ENCODE measurements around the gene ROBO4. TPM values are rescaled to one million over a fixed set of nuclear protein-coding genes. Genes with fewer than 3 reads are reported as not detected.
A peak's percentile ranks its signal among the peaks of the same experiment; 100 is the strongest.

ROBO4 gene
- total RNA-seq, 2 experiments from 2014 or later = not detected

DNA sequence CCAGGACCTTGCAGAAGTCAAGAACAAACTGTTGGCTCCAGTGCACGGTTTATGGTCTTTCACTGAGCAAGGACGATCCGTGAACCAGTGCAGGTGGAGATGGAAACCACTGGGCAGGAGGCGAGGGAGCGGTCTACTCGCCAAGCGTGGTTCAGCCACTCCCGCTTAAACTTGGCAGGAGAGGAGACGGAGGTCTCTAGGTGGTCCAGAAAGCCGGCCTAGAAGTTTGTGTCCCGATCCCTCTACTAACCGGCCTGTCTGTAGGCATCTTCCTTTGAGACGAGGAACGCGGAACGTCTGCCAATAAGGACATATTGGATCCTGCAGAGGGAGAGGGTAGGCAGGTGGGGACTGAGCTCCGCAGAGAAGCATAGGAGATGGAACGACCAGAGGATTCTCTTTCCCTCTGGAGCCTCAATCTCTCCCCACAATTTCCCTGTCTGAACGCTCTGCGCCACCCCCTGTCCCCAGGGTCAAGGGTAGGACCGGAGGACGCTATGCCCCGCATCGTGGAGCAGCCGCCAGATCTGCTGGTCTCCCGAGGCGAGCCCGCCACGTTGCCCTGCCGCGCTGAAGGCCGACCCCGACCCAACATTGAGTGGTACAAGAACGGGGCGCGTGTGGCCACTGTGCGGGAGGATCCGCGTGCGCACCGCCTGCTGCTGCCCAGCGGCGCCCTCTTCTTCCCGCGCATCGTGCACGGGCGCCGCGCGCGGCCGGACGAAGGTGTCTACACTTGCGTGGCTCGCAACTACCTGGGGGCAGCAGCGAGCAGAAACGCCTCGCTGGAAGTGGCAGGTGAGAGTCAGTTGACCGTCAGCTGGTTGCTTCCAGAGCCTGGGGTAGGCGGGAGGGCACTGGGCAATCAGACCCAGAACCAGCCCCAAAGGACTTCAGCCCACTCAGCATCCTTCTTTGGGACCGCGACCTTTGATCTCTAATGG is 29.1 kb downstream of the ROBO4 start:
- CTCF ChIA-PET = interaction anchor here (0.9 to 1.5 kb wide), 2 partner anchors 30 to 122 kb away, joined by 4 read pairs; no protein-coding TSS in a partner anchor
- DNase-seq = no peak
- Mint-ChIP-seq H3K36me3 (ENCODE audit: low read depth) (no peaks in the 10 kb centered on the region), H3K27me3 (ENCODE audit: low read depth) (peaks cover 80% of the 10 kb centered on the region), H3K27ac (no peak overlapping the region), H3K4me3 (peak overlapping the region; percentile 28), H3K9me3 (no peaks in the 10 kb centered on the region), H3K4me1 (ENCODE audit: low read depth) (peaks cover 34% of the 10 kb centered on the region)
- intact Hi-C loops (cut with micrococcal nuclease) = loop anchor here (10.0 kb wide), 1 partner anchor 454 kb away; no protein-coding TSS in a partner anchor

DNA sequence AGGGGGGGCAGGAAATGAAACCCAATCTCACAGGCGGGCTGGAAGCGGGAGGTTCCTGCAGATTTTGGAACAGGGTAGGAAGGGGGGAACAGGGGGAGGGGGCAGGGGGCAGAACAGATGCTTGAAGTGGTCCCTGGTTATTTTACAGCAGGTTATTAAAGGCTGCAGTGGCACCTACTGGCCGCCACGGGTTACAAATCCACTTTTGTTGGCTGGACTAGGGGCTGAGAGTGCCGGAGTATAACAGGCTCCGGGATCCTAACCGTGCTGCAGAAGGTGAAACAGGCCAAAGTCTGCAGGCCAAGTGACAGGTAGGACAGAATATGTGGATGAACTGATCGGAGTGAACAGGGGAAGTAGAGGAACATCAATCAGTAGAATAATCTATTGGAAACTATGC is 30.0 kb downstream of the ROBO4 start:
- peak; percentile 45 for DNase-seq
- peaks cover 84% of the 10 kb centered on the region for H3K27me3 Mint-ChIP-seq (ENCODE audit: low read depth)
- CTCF ChIA-PET = interaction anchor here (1.2 to 3.0 kb wide), 8 partner anchors 10 to 121 kb away, joined by 3 to 47 read pairs (median 5); no protein-coding TSS in a partner anchor
- H3K27ac Mint-ChIP-seq = no peak overlapping the region
- no peaks in the 10 kb centered on the region for H3K36me3 Mint-ChIP-seq (ENCODE audit: low read depth)
- no peaks in the 10 kb centered on the region for H3K9me3 Mint-ChIP-seq
- H3K4me1 Mint-ChIP-seq (ENCODE audit: low read depth) = peaks cover 37% of the 10 kb centered on the region
- intact Hi-C loops (cut with micrococcal nuclease) = loop anchor here (1.0 to 10.0 kb wide), 5 partner anchors 25 to 453 kb away; no protein-coding TSS in a partner anchor
- no peak overlapping the region for H3K4me3 Mint-ChIP-seq

DNA sequence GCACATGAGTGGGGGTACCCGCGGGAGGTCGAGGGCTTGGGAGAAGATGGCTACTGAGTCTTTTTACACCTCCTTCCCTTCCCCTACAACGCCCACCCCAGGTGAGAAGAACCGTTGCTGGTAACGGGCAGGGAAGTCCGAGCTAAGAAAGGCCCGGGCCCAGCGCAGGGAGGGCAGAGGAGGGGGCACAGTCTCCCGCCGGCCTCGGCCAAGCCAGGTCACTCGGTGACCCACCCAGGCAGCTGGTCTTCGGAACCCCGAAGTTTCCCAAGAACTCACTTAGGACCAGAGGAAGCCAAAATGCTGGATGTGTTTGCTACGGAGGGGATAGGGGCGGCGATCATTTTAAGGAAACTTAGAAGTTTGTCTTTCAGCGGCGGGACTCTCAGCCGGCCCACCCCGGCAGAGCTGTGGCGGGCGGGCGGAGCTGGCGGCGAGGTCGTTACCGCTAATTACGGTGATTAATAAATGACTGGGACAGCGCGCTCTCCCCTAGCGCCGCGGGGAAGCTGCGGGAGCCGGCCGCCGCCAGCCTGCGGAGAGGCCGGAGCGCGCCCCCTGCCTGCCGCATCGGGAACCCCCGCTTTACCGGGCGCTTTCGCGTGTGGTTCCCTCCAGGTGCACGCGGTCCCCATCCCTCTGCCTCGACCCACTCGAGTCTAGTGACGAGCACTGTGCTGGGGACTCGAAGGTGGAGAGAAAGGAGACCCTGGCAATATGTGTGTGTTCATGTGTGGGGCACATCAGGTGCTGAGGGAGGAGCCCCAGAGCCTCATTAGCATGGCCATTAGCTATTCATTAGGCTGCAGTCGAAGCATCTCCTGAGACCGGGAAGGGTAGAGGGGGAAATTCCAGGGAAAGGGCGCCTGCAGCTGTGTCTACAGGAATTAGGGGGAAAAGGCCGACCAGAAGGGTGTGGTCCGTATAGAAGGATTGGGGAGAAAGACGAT is 31.5 kb downstream of the ROBO4 start:
- H3K27me3 Mint-ChIP-seq (ENCODE audit: low read depth) = peaks cover 91% of the 10 kb centered on the region
- intact Hi-C loops (cut with micrococcal nuclease) = loop anchor here (1.0 to 10.0 kb wide), 7 partner anchors 10 to 451 kb away; no protein-coding TSS in a partner anchor
- CTCF ChIA-PET = interaction anchor here (0.8 to 3.0 kb wide), 29 partner anchors 8 to 454 kb away, joined by 3 to 47 read pairs (median 4); no protein-coding TSS in a partner anchor
- peak overlapping the region; percentile 42 for H3K4me3 Mint-ChIP-seq
- peaks cover 37% of the 10 kb centered on the region for H3K4me1 Mint-ChIP-seq (ENCODE audit: low read depth)
- H3K27ac Mint-ChIP-seq = no peak overlapping the region
- DNase-seq = peak; percentile 62
- H3K9me3 Mint-ChIP-seq = no peaks in the 10 kb centered on the region
- no peaks in the 10 kb centered on the region for H3K36me3 Mint-ChIP-seq (ENCODE audit: low read depth)

DNA sequence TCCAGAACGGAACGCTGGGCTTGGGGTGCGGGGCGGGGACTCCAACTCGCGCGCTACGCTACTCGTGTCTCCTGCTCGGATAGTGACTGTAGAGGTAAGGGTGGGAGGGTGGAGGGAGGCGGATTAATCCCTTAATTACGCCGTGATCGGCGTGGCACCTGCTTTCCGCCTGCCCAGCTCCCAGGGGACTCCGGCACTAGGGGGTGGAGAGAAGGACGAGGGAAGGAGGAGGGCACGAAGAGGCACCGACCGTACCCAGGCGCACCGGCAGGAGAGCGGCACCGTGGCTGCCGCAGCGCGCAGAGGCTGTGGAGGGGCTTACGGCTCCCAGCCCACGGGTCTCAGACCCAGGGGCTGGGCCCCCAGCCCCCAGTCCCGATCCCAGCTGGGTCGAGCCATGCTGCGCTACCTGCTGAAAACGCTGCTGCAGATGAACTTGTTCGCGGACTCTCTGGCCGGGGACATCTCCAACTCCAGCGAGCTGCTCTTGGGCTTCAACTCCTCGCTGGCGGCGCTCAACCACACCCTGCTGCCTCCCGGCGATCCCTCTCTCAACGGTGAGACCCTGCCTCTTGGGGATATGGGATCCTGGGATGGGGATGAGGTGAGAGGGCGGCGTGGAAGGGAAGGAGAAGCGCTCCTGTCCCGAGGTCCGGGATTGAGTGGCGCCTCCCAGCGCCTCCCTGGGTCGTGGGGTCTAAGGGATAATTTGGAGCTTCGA is 32.3 kb downstream of the ROBO4 start, which contains the start of gene ROBO3:
Gene ROBO3, plus strand, starts transcription at position 252 of the 721 bp plus-strand sequence. Its CDS starts 146 bp downstream, at position 398.
- intact Hi-C loops (cut with micrococcal nuclease) = loop anchor here (10.0 kb wide), 1 partner anchor 451 kb away; no protein-coding TSS in a partner anchor
- Mint-ChIP-seq H3K4me1 (ENCODE audit: low read depth) (peaks cover 37% of the 10 kb centered on the region), H3K27ac (no peak within 1 kb of the TSS), H3K36me3 (ENCODE audit: low read depth) (no peaks in the 10 kb centered on the region), H3K4me3 (peak within 1 kb of the TSS; percentile 42), H3K9me3 (no peaks in the 10 kb centered on the region), H3K27me3 (ENCODE audit: low read depth) (peaks cover 91% of the 10 kb centered on the region)
- DNase-seq = no peak
- CTCF ChIA-PET = interaction anchor here (0.8 to 3.0 kb wide), 19 partner anchors 11 to 453 kb away, joined by 3 to 47 read pairs (median 5); no protein-coding TSS in a partner anchor

DNA sequence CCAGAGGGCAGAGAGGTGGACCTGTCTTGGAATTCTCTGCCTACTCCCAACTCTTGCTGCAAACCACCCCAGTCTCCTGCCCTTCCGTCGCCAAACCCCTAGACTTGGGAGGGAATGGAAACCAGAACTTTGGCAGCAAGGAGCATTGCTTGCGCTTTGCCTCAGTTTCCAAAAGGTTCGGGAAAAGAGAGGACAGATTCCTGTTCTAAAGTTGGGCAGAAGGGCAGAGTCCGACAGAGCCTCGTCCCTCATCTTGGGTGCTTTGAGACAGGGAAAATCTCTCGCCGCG is 32.8 kb downstream of the ROBO4 start:
- H3K27me3 Mint-ChIP-seq (ENCODE audit: low read depth) = peaks cover 87% of the 10 kb centered on the region
- no peak overlapping the region for H3K27ac Mint-ChIP-seq
- no peak overlapping the region for H3K4me3 Mint-ChIP-seq
- H3K9me3 Mint-ChIP-seq = no peaks in the 10 kb centered on the region
- CTCF ChIA-PET = interaction anchor here (2.2 to 3.0 kb wide), 3 partner anchors 13 to 195 kb away, joined by 11 to 47 read pairs (median 22); no protein-coding TSS in a partner anchor
- H3K4me1 Mint-ChIP-seq (ENCODE audit: low read depth) = peaks cover 37% of the 10 kb centered on the region
- DNase-seq = no peak
- intact Hi-C loops (cut with micrococcal nuclease) = loop anchor here (10.0 kb wide), 1 partner anchor 450 kb away; no protein-coding TSS in a partner anchor
- H3K36me3 Mint-ChIP-seq (ENCODE audit: low read depth) = no peaks in the 10 kb centered on the region

DNA sequence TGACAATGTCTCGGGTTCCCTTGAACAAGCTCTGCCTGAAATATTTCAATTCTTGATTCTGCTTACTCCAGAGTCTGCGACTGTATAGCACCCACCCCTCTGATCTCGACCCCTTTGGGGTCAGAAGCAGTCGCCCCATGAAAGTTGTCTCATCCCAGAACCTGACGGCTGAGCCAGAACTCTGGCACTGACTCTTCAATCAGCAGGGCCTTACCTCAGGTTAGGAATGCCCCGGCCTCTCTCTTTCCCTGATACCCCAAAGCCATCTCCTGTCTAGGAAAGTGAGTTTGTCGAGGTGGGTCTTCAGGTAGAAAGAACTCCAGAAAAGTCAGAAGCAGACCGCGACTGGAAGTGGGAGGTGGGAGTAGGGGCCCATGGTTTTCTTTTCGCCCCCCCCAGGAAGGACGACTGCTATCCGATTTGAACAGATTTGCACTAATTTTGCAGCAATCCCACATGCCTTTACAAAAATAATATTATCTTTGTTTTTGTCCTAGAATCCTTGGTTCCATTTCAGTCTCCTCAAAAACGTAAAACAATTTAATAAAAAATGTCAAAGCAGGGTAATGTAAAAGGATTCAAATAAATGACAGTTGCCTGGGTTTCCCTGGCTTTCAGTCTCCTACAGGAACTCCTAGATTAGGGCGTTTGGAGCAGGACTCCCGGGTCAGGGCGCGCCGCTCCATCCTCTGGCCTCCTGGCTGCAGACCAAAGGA is 33.3 kb downstream of the ROBO4 start:
- Mint-ChIP-seq H3K9me3 (no peaks in the 10 kb centered on the region), H3K27ac (no peak overlapping the region), H3K27me3 (ENCODE audit: low read depth) (peaks cover 86% of the 10 kb centered on the region), H3K36me3 (ENCODE audit: low read depth) (no peaks in the 10 kb centered on the region), H3K4me1 (ENCODE audit: low read depth) (peaks cover 35% of the 10 kb centered on the region), H3K4me3 (no peak overlapping the region)
- no peak for DNase-seq
- intact Hi-C loops (cut with micrococcal nuclease) = loop anchor here (10.0 kb wide), 1 partner anchor 450 kb away; no protein-coding TSS in a partner anchor
- CTCF ChIA-PET = interaction anchor here (3.0 kb wide), 1 partner anchor 14 kb away, joined by 11 read pairs; no protein-coding TSS in a partner anchor

DNA sequence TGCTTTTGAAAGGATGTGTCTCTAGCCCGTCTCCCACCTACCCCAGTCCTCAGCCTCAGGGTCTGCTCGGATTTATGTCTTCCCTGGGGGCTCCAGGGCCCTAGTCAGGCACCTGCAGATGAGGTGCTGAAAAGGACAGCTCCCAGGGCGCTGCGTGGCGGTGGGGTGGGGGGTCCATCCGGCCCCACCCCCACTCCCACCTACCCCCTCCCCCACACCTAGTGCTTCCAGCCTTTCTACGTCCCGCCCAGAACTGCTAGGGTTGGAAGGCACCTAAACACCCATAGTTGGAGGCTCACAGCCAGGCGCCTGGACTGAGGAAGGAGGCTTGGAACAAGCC is 33.9 kb downstream of the ROBO4 start:
- CTCF ChIA-PET = no interaction called here
- no peak overlapping the region for H3K27ac Mint-ChIP-seq
- H3K36me3 Mint-ChIP-seq (ENCODE audit: low read depth) = no peaks in the 10 kb centered on the region
- intact Hi-C loops (cut with micrococcal nuclease) = loop anchor here (10.0 kb wide), 1 partner anchor 449 kb away; no protein-coding TSS in a partner anchor
- H3K9me3 Mint-ChIP-seq = no peaks in the 10 kb centered on the region
- no peak for DNase-seq
- peaks cover 80% of the 10 kb centered on the region for H3K27me3 Mint-ChIP-seq (ENCODE audit: low read depth)
- H3K4me3 Mint-ChIP-seq = no peak overlapping the region
- H3K4me1 Mint-ChIP-seq (ENCODE audit: low read depth) = peaks cover 30% of the 10 kb centered on the region

DNA sequence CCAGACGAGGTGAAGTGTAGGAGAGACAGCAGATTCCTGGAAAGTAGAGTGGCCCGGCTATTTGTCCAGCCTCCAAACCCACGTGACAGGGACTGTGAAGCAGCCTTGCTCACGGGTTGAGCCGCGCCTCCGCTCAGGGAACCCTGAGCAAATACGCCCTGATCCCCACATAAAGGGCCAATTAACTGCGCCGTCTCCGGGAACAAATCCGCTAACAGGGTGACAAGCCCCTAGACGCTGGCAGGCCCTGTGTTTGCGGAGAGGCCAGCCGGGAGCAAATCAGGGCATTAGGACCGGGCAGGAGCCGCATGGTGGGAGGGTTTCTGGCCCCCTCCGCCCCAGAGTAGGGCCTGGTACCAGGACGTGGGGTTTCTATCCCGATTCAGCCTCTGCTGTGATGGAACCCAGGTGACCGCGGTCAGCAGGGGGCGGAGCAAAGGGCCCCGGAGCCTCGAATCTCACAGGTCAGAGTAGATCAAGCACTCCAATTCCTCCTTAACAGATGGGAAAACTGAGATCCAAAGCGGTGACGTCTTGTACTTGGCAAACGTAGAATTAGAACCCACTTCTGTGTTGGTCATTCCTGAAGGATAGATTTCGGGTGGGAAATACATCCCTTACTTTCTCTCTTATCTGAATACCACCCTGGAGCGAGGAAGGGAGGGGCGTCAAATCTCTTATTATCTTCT is 34.4 kb downstream of the ROBO4 start:
- Mint-ChIP-seq H3K4me1 (ENCODE audit: low read depth) (peaks cover 25% of the 10 kb centered on the region), H3K4me3 (no peak overlapping the region), H3K36me3 (ENCODE audit: low read depth) (no peaks in the 10 kb centered on the region), H3K27me3 (ENCODE audit: low read depth) (peaks cover 75% of the 10 kb centered on the region), H3K9me3 (no peaks in the 10 kb centered on the region), H3K27ac (no peak overlapping the region)
- intact Hi-C loops (cut with micrococcal nuclease) = loop anchor here (10.0 kb wide), 1 partner anchor 448 kb away; no protein-coding TSS in a partner anchor
- CTCF ChIA-PET = interaction anchor here (1.5 kb wide), 1 partner anchor 26 kb away, joined by 5 read pairs; no protein-coding TSS in a partner anchor
- DNase-seq = no peak

DNA sequence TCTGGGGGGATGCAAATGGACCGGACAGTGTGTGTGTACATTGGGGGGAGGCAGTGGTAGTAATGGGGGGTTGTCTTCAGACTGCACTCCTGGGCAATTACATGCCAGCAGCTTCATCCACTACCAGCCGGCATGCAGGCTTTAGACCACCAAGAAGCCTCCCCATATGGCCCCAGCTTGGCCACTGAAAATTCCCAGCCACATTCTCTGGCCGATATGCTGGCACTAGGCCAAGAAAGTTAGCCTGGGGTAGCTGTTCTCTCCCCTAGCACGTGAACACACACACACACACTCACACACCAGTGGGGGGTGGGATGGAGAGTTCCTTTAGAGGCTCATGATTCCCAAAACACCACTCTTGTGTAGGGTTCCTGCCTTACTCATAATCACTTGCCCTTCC is 36.0 kb downstream of the ROBO4 start:
- intact Hi-C loops (cut with micrococcal nuclease) = loop anchor here (10.0 kb wide), 1 partner anchor 447 kb away; no protein-coding TSS in a partner anchor
- DNase-seq = no peak
- H3K4me1 Mint-ChIP-seq (ENCODE audit: low read depth) = peaks cover 12% of the 10 kb centered on the region
- peaks cover 60% of the 10 kb centered on the region for H3K27me3 Mint-ChIP-seq (ENCODE audit: low read depth)
- no peaks in the 10 kb centered on the region for H3K36me3 Mint-ChIP-seq (ENCODE audit: low read depth)
- H3K9me3 Mint-ChIP-seq = no peaks in the 10 kb centered on the region
- H3K27ac Mint-ChIP-seq = no peak overlapping the region
- H3K4me3 Mint-ChIP-seq = no peak overlapping the region
- CTCF ChIA-PET = interaction anchor here (1.5 kb wide), 1 partner anchor 24 kb away, joined by 5 read pairs; no protein-coding TSS in a partner anchor

DNA sequence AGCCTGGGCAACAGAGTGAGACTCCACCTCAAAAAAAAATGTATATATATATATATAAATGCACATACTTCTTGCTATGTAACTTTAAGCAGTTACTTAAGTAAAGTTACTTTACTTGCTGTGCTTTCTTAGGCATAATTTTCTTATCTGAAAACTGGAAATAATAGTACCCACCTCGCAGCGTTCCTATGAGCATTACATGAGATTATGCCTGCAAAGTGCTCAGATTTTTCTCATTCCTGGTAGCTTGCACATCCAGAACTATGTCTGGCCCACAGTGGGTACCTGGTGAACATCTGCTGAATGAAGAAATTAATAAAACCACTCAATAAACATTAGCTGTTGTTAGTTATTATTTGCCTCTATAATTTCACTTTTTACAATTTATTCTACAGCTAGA is 38.5 kb downstream of the ROBO4 start:
- peaks cover 6% of the 10 kb centered on the region for H3K4me1 Mint-ChIP-seq (ENCODE audit: low read depth)
- peaks cover 37% of the 10 kb centered on the region for H3K27me3 Mint-ChIP-seq (ENCODE audit: low read depth)
- H3K27ac Mint-ChIP-seq = no peak overlapping the region
- H3K4me3 Mint-ChIP-seq = no peak overlapping the region
- intact Hi-C loops (cut with micrococcal nuclease) = no loop called here
- no peaks in the 10 kb centered on the region for H3K9me3 Mint-ChIP-seq
- DNase-seq = no peak
- H3K36me3 Mint-ChIP-seq (ENCODE audit: low read depth) = no peaks in the 10 kb centered on the region
- CTCF ChIA-PET = no interaction called here

Data from activated naive CD4-positive, alpha-beta T cell treated with anti-CD3 and anti-CD28 coated beads for 36 hours (primary cell).